ENCODE measurements around the gene PGM2. TPM values are rescaled to one million over a fixed set of nuclear protein-coding genes. Genes with fewer than 3 reads are reported as not detected.

PGM2 gene
- polyA plus RNA-seq, 1 experiment, result 17.0 TPM

- POLR2A ChIA-PET, result no interaction called here
- TF ChIP-seq CTCF (IDR thresholded peaks at IDR 0.05; ENCODE audit: insufficient read depth, low read depth, low read length), result no peak
- CTCF ChIA-PET, result no interaction called here
- Histone ChIP-seq H3K27me3 (ENCODE audit: control insufficient read depth, insufficient read depth, low read length) (no peaks in the 10 kb centered on the region), H3K4me3 (ENCODE audit: low read depth, low read length) (no peak overlapping the region), H3K36me3 (ENCODE audit: control insufficient read depth, insufficient read depth, low read length) (0 out of 2 replicates have a peak, but pooled peaks cover 1% of the 10 kb centered on the region)
- DNase-seq (ENCODE audit: low read depth), result no peak
These were observed 32.4 kb downstream of the PGM2 start for GRCh38 chr4:37858872-37859271.

GRCh38 chr4:37860266-37860665 lies 33.8 kb downstream of the PGM2 start:
- no peak for DNase-seq (ENCODE audit: low read depth)
- H3K4me3 ChIP-seq (ENCODE audit: low read depth, low read length), result no peak overlapping the region
- ChIA-PET POLR2A (no interaction called here), CTCF (interaction anchor here (0.9 to 1.5 kb wide), 4 partner anchors 13 to 407 kb away, joined by 3 read pairs; a partner anchor contains a TSS)
- H3K36me3 ChIP-seq (ENCODE audit: control insufficient read depth, insufficient read depth, low read length), result 0 out of 2 replicates have a peak, but pooled peaks cover 1% of the 10 kb centered on the region
- TF ChIP-seq CTCF (IDR thresholded peaks at IDR 0.05; ENCODE audit: insufficient read depth, low read depth, low read length), result no peak
- H3K27me3 ChIP-seq (ENCODE audit: control insufficient read depth, insufficient read depth, low read length), result no peaks in the 10 kb centered on the region

- no peaks in the 10 kb centered on the region for H3K27me3 ChIP-seq (ENCODE audit: control insufficient read depth, insufficient read depth, low read length)
- CTCF ChIA-PET, result interaction anchor here (0.7 kb wide), 1 partner anchor 172 kb away, joined by 3 read pairs; no protein-coding TSS in a partner anchor
- no peak for DNase-seq (ENCODE audit: low read depth)
- POLR2A ChIA-PET, result no interaction called here
- H3K36me3 ChIP-seq (ENCODE audit: control insufficient read depth, insufficient read depth, low read length), result no peaks in the 10 kb centered on the region
- TF ChIP-seq CTCF (IDR thresholded peaks at IDR 0.05; ENCODE audit: insufficient read depth, low read depth, low read length), result no peak
- H3K4me3 ChIP-seq (ENCODE audit: low read depth, low read length), result no peak overlapping the region
These were observed 36.5 kb downstream of the PGM2 start for GRCh38 chr4:37862961-37863360.

GRCh38 chr4:37864786-37865185 lies 38.3 kb downstream of the PGM2 start:
- Histone ChIP-seq H3K36me3 (ENCODE audit: control insufficient read depth, insufficient read depth, low read length) (no peaks in the 10 kb centered on the region), H3K4me3 (ENCODE audit: low read depth, low read length) (no peak overlapping the region), H3K27me3 (ENCODE audit: control insufficient read depth, insufficient read depth, low read length) (no peaks in the 10 kb centered on the region)
- DNase-seq (ENCODE audit: low read depth), result no peak
- CTCF ChIA-PET, result no interaction called here
- POLR2A ChIA-PET, result no interaction called here
- TF ChIP-seq CTCF (IDR thresholded peaks at IDR 0.05; ENCODE audit: insufficient read depth, low read depth, low read length), result no peak

GRCh38 chr4:37865450-37865849 lies 39.0 kb downstream of the PGM2 start:
- no peak for DNase-seq (ENCODE audit: low read depth)
- Histone ChIP-seq H3K27me3 (ENCODE audit: control insufficient read depth, insufficient read depth, low read length) (no peaks in the 10 kb centered on the region), H3K36me3 (ENCODE audit: control insufficient read depth, insufficient read depth, low read length) (no peaks in the 10 kb centered on the region), H3K4me3 (ENCODE audit: low read depth, low read length) (no peak overlapping the region)
- ChIA-PET POLR2A (no interaction called here), CTCF (no interaction called here)
- TF ChIP-seq CTCF (IDR thresholded peaks at IDR 0.05; ENCODE audit: insufficient read depth, low read depth, low read length), result no peak
